GM18873 (cell line): ENCODE data around the gene DGKB.

Source experiments
- ATAC-seq: cut with Tn5 transposase; IDR thresholded peaks from one replicate; pipeline ENCODE4 v1.9.1; 2021; ENCODE audit warnings: mild to moderate bottlenecking, moderate library complexity, moderate number of reproducible peaks; ENCODE audit not compliant: unreplicated experiment, low FRiP score

DGKB gene

GRCh38 chr7:14691597-14692203 lies 210.9 kb downstream of the DGKB start:
- no peak for ATAC-seq

- peak; percentile 66 for ATAC-seq
Observed at GRCh38 chr7:14691034-14691433, 211.5 kb downstream of the DGKB start.

GRCh38 chr7:14690486-14690885 lies 212.1 kb downstream of the DGKB start:
- no peak for ATAC-seq

GRCh38 chr7:14690075-14690474 lies 212.5 kb downstream of the DGKB start:
- ATAC-seq: no peak

- no peak for ATAC-seq
Observed at GRCh38 chr7:14688208-14688607, 214.3 kb downstream of the DGKB start.

- ATAC-seq: no peak
Observed at GRCh38 chr7:14687777-14688176, 214.8 kb downstream of the DGKB start.

- ATAC-seq: no peak
Observed at GRCh38 chr7:14687241-14687640, 215.3 kb downstream of the DGKB start.

- ATAC-seq: no peak
Observed at GRCh38 chr7:14685167-14685566, 217.4 kb downstream of the DGKB start.

GRCh38 chr7:14682910-14683465 lies 219.6 kb downstream of the DGKB start:
- no peak for ATAC-seq

GRCh38 chr7:14676896-14677295 lies 225.7 kb downstream of the DGKB start:
- no peak for ATAC-seq

GRCh38 chr7:14673202-14673601 lies 229.3 kb downstream of the DGKB start:
- ATAC-seq: no peak

GRCh38 chr7:14666913-14667312 lies 235.6 kb downstream of the DGKB start:
- ATAC-seq: no peak

GRCh38 chr7:14666304-14666703 lies 236.2 kb downstream of the DGKB start:
- no peak for ATAC-seq

GRCh38 chr7:14639801-14640200 lies 262.8 kb downstream of the DGKB start:
- no peak for ATAC-seq

- no peak for ATAC-seq
Observed at GRCh38 chr7:14639329-14639728, 263.2 kb downstream of the DGKB start.

- ATAC-seq: no peak
Observed at GRCh38 chr7:14637968-14638367, 264.6 kb downstream of the DGKB start.

GRCh38 chr7:14635955-14636354 lies 266.6 kb downstream of the DGKB start:
- ATAC-seq: no peak

GRCh38 chr7:14630048-14630447 lies 272.5 kb downstream of the DGKB start:
- ATAC-seq: no peak

GRCh38 chr7:14628516-14628915 lies 274.0 kb downstream of the DGKB start:
- no peak for ATAC-seq

- no peak for ATAC-seq
Observed at GRCh38 chr7:14626076-14626475, 276.5 kb downstream of the DGKB start.

GRCh38 chr7:14622559-14622958 lies 280.0 kb downstream of the DGKB start:
- ATAC-seq: no peak

- no peak for ATAC-seq
Observed at GRCh38 chr7:14606101-14606500, 296.4 kb downstream of the DGKB start.

- no peak for ATAC-seq
Observed at GRCh38 chr7:14604606-14605005, 297.9 kb downstream of the DGKB start.
